ENCODE measurements around the gene USP36. TPM values are rescaled to one million over a fixed set of nuclear protein-coding genes. Genes with fewer than 3 reads are reported as not detected.

USP36 gene
- total RNA-seq, 1 experiment from 2014 or later: 103 TPM

- BruUV-seq (replicated peaks): no TSS peak
- Histone ChIP-seq H3K36me3 (ENCODE audit: control insufficient read depth, insufficient read depth, low read length) (peaks cover 9% of the 10 kb centered on the region), H3K4me3 (ENCODE audit: low read depth, low read length) (no peak overlapping the region), H3K9me3 (no peaks in the 10 kb centered on the region), H3K4me1 (no peaks in the 10 kb centered on the region), H3K27me3 (replicated peaks; ENCODE audit: control insufficient read depth, insufficient read depth, low read length) (no peaks in the 10 kb centered on the region)
- DNase-seq: no peak
- CTCF ChIA-PET: no interaction called here
- no peaks in the 10 kb centered on the region for H3K27me3 Mint-ChIP-seq (ENCODE audit: insufficient read depth, unreplicated experiment)
- H3K36me3 Mint-ChIP-seq (ENCODE audit: insufficient read depth, unreplicated experiment): peaks cover 85% of the 10 kb centered on the region
- H3K4me1 Mint-ChIP-seq (ENCODE audit: low read depth, unreplicated experiment): no peaks in the 10 kb centered on the region
- no peaks in the 10 kb centered on the region for H3K9me3 Mint-ChIP-seq (ENCODE audit: unreplicated experiment)
- no peak overlapping the region for H3K4me3 Mint-ChIP-seq (ENCODE audit: unreplicated experiment)
- no peak for TF ChIP-seq CTCF (IDR thresholded peaks at IDR 0.05; ENCODE audit: insufficient read depth in 1 of 2, low read depth in 1 of 2, low read length in 1 of 2, severe bottlenecking in 1 of 2, unreplicated experiment in 1 of 2)
- intact Hi-C loops (cut with micrococcal nuclease; ENCODE audit: unreplicated experiment): no loop called here
- POLR2A ChIA-PET: no interaction called here
- H3K27ac Mint-ChIP-seq (ENCODE audit: unreplicated experiment): no peak overlapping the region
Observed at GRCh38 chr17:78818152-78818846, 22.3 kb downstream of the USP36 start.

- intact Hi-C loops (cut with micrococcal nuclease; ENCODE audit: unreplicated experiment): no loop called here
- no peaks in the 10 kb centered on the region for H3K4me1 Mint-ChIP-seq (ENCODE audit: low read depth, unreplicated experiment)
- no peak for TF ChIP-seq CTCF (IDR thresholded peaks at IDR 0.05; ENCODE audit: insufficient read depth in 1 of 2, low read depth in 1 of 2, low read length in 1 of 2, severe bottlenecking in 1 of 2, unreplicated experiment in 1 of 2)
- H3K9me3 ChIP-seq: no peaks in the 10 kb centered on the region
- H3K36me3 Mint-ChIP-seq (ENCODE audit: insufficient read depth, unreplicated experiment): peaks cover 85% of the 10 kb centered on the region
- CTCF ChIA-PET: no interaction called here
- DNase-seq: no peak
- no peak overlapping the region for H3K4me3 Mint-ChIP-seq (ENCODE audit: unreplicated experiment)
- no peak overlapping the region for H3K4me3 ChIP-seq (ENCODE audit: low read depth, low read length)
- H3K9me3 Mint-ChIP-seq (ENCODE audit: unreplicated experiment): no peaks in the 10 kb centered on the region
- H3K4me1 ChIP-seq: no peaks in the 10 kb centered on the region
- H3K27ac Mint-ChIP-seq (ENCODE audit: unreplicated experiment): no peak overlapping the region
- no peaks in the 10 kb centered on the region for H3K27me3 Mint-ChIP-seq (ENCODE audit: insufficient read depth, unreplicated experiment)
- H3K36me3 ChIP-seq (ENCODE audit: control insufficient read depth, insufficient read depth, low read length): peaks cover 6% of the 10 kb centered on the region
- no peaks in the 10 kb centered on the region for H3K27me3 ChIP-seq (replicated peaks; ENCODE audit: control insufficient read depth, insufficient read depth, low read length)
- no TSS peak for BruUV-seq (replicated peaks)
- POLR2A ChIA-PET: no interaction called here
Observed at GRCh38 chr17:78817123-78817522, 23.5 kb downstream of the USP36 start.

- BruUV-seq (replicated peaks): no TSS peak
- H3K36me3 Mint-ChIP-seq (ENCODE audit: insufficient read depth, unreplicated experiment): peaks cover 85% of the 10 kb centered on the region
- H3K4me3 Mint-ChIP-seq (ENCODE audit: unreplicated experiment): no peak overlapping the region
- no peaks in the 10 kb centered on the region for H3K27me3 Mint-ChIP-seq (ENCODE audit: insufficient read depth, unreplicated experiment)
- ChIA-PET CTCF (no interaction called here), POLR2A (no interaction called here)
- H3K4me1 Mint-ChIP-seq (ENCODE audit: low read depth, unreplicated experiment): no peaks in the 10 kb centered on the region
- no peak overlapping the region for H3K27ac Mint-ChIP-seq (ENCODE audit: unreplicated experiment)
- TF ChIP-seq CTCF (IDR thresholded peaks at IDR 0.05; ENCODE audit: insufficient read depth in 1 of 2, low read depth in 1 of 2, low read length in 1 of 2, severe bottlenecking in 1 of 2, unreplicated experiment in 1 of 2): no peak
- H3K4me3 ChIP-seq (ENCODE audit: low read depth, low read length): no peak overlapping the region
- DNase-seq: no peak
- peaks cover 4% of the 10 kb centered on the region for H3K36me3 ChIP-seq (ENCODE audit: control insufficient read depth, insufficient read depth, low read length)
- H3K9me3 ChIP-seq: no peaks in the 10 kb centered on the region
- no peaks in the 10 kb centered on the region for H3K9me3 Mint-ChIP-seq (ENCODE audit: unreplicated experiment)
- H3K4me1 ChIP-seq: no peaks in the 10 kb centered on the region
- intact Hi-C loops (cut with micrococcal nuclease; ENCODE audit: unreplicated experiment): no loop called here
- H3K27me3 ChIP-seq (replicated peaks; ENCODE audit: control insufficient read depth, insufficient read depth, low read length): no peaks in the 10 kb centered on the region
Observed at GRCh38 chr17:78815696-78816095, 24.9 kb downstream of the USP36 start.
